GM19328 (cell line): ENCODE measurements around the gene EDC3.
"Not testable (repeated sequence)": the region's sequence is repeated elsewhere in the genome, so short reads cannot be mapped to it uniquely, and the experiment has no call there.

Experiments
- ATAC-seq: cut with Tn5 transposase; IDR thresholded peaks from one replicate; pipeline ENCODE4 v1.9.1; 2021; ENCODE audit warnings: mild to moderate bottlenecking, moderate library complexity; ENCODE audit not compliant: unreplicated experiment

The EDC3 gene

GRCh38 chr15:74695597-74696397 lies at the start of gene EDC3:
Gene EDC3 (minus strand): TSS chr15:74696024. CDS start chr15:74675124, 20,900 bp downstream.
- ATAC-seq = no peak

DNA sequence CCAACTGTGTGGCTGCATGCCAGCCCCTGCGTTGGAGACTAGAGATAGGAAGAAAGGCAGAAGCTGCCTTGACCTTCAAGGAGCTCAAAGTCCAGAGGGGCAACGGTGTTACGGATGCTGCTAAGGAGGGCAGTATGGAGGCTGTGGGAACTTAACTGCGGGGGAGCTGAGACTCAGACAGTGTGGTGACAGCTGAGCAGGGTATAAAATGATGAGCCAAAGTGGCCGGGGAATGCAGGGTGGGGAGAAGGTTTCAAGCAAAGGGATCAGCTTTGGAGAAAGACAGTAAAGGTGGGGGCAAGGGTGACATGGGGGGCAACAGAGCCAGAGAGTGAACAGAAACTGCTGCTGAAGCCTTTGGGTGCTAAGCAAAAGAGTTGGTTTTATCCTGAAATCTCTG lies 46.6 kb upstream of the EDC3 start:
- ATAC-seq = no peak

DNA sequence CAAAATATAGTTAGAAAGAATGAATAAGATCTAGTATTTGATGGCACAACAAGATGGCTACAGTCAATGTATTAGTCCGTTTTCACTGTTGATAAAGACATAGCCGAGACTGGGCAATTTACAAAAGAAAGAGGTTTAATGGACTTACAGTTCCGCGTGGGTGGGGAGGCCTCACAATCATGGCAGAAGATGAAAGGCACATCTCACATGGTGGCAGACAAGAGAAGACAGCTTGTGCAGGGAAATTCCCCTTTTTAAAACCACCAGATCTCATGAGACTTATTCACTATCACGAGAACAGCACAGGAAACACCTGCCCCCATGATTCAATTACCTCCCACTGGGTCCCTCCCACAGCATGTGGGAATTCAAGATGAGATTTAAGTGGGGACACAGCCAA lies 42.4 kb upstream of the EDC3 start:
- ATAC-seq = not testable (repeated sequence)

DNA sequence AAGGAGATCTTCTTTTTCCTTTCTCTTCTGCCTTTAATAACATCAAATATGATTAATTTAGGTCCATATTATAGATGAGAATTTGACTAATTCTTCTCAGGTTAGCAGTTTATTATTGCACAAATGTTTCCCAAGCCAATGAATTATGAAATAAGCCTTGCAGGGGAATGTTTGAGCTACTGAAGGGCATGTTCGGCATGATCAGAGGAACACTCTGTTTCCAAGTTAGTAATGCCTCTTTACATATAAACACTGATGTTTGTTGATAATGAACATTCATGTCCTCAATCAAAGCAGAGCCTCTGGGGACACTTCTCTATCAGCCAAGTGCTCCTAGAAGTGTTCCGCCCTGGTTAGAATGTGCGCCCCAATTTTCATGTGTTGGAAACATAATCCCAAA lies 39.5 kb upstream of the EDC3 start:
- ATAC-seq = no peak

GRCh38 chr15:74733269-74733668 lies 37.4 kb upstream of the EDC3 start:
- no peak for ATAC-seq

DNA sequence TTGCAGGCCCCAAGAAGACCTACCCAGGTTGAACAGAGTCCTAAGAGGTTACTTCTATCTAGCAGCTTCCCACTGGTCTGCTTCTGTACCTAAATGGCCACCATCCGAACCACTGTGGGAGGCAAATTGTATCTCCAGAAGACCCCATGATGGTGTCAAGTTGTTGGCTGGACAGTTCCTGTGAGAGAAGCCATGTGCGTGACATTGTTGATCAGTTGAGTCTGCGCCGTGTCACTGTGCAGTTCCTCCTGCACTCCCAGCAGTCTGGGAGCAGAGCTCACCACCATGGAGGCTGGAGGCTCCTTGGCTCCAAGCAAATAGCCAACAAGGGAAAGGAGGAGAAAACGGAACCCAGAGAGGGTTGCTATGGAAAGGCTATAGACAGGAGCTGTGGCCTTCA lies 37.0 kb upstream of the EDC3 start:
- ATAC-seq = no peak

- no peak for ATAC-seq
Observed at GRCh38 chr15:74730619-74731316, 34.9 kb upstream of the EDC3 start.

- not testable (repeated sequence) for ATAC-seq
Observed at GRCh38 chr15:74729372-74729771, 33.5 kb upstream of the EDC3 start.

DNA sequence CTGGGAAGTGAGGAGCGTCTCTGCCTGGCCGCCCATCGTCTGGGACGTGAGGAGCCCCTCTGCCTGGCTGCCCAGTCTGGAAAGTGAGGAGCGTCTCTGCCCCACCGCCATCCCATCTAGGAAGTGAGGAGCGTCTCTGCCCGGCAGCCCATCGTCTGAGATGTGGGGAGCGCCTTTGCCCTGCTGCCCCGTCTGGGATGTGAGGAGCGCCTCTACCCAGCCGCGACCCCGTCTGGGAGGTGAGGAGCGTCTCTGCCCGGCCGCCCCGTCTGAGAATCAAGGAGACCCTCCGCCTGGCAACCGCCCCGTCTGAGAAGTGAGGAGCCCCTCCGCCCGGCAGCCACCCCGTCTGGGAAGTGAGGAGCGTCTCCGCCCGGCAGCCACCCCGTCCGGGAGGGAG lies 32.9 kb upstream of the EDC3 start:
- ATAC-seq = not testable (repeated sequence)

DNA sequence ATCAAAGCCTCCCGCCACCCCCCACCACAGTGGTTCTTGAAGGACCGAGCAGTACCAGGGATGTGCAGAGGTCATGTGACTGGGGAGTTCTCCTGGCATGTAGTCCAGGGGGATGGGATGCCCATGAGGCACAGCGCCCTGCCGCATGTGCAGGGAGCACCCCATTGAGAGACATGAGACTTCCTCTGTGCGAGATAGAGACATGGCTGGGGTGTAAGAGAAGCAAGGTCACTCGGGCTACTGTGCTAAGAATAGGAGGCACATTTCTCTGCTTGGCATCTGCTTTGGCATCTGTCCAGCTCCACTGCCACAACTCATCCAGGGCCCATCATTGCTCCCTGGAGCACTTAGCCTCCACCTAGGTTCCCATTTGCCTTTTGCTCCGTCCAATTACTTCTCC lies 31.9 kb upstream of the EDC3 start:
- no peak for ATAC-seq

DNA sequence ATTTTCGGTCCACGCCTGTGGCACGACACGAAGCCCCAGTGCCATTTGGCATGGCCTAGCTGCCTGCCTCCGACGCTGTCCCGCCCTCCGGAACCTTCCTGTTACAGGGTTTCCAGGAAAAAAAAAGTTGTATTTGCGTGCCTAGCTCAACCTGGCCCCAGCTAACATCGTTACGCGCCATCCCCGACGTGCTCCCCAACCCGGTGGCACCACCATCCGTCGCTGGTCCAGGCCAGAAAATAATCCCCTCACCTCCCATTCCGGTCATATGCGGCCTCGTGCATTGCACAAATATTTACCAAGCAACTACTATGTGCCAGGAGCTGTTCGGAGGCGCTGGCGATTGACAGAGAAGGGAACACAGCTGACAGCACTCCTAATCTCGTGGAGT lies 30.9 kb upstream of the EDC3 start:
- no peak for ATAC-seq

GRCh38 chr15:74725845-74726773 lies 30.3 kb upstream of the EDC3 start:
- ATAC-seq = no peak

DNA sequence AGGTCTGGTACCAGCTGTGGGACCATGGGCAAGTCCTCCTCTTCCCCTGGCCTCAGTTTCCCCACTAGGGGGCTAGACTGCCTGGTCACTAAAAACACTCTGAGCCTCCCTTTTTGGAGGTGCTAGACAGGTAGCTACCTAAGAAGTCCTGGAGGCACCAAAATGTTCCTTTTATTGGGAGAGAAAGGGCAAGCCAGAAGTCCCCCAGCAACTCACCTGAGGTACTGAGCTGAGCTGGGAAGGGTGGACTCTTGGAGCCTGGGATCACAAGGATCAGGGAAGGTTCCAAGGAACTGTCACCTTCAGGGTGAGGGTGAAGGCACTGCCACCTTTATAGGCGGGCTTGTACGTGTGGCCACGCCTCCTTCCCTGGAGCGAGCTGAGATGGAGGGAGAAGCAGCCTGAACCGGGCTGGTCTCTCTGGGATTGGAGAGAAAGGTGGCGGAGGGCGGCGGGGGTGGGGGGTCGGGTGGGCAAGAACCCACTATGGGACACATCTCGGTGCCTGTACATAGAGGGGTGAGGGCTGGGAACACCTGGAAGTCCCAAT lies 29.5 kb upstream of the EDC3 start, which contains the start of gene CYP1A1:
CYP1A1 (minus strand) TSS at position 304 of the 550 bp plus-strand sequence. CDS start 2,431 bp downstream, outside the sequence.
- no peak for ATAC-seq

DNA sequence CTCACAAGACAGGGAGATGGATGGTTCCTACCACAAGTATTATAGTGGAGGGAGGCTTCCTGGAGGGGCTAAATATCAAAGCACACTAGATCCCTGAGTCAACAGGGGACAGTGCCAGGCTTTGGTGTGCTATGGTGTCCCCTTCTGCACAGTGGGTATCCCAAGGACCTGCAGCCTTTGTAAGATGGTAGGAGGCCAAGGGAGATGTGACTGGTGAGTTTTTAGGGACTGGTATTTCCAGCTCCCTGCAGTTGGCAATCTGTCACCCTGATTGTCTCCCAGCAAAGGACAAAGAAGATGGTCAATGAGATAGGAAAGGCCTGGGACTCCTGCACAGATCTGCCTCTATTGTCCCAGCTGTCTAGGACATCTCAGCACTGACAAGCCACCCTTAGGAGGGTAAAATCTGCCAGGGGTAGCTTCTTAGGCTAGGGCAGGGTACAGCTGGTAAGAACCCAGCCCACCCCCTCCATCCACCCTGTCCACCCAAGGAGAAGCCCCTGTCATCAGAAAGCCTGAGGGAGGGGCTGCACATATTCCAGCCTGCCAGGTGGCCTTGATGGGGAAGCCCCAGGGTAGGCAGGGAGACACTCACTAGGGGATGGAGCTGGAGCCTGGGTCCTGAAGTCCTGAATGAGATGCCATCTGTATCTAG lies 28.9 kb upstream of the EDC3 start:
- no peak for ATAC-seq

DNA sequence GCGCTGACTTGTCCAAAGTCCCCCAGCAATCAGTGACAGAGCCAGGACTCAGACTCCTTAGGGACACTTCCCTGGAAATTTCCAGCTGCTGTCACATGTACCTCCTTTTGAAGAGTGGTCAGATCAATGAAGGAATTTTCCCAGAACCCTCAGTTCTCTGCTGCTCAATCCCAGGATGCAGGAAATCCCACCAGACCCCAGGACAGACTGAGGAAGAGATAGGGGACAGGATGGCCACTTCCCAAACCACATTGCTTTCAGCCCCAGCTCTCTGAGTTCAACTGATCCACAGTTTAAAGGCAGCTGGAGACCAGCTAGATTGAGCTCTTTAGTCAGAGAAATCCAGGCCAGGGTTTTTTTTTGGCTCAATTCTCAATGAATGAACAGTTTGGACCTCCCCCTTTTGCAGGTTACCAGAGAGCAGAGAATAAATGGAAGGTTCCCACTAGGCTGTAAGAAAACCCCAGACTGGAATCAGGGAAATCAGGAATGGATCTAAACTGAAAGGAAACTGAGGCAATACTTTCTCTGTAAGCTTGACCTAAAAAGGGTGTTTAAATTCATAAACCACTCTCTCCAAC lies 28.0 kb upstream of the EDC3 start:
- no peak for ATAC-seq

GRCh38 chr15:74723187-74723586 lies 27.4 kb upstream of the EDC3 start:
- ATAC-seq = no peak

GRCh38 chr15:74722591-74722990 lies 26.8 kb upstream of the EDC3 start:
- no peak for ATAC-seq

DNA sequence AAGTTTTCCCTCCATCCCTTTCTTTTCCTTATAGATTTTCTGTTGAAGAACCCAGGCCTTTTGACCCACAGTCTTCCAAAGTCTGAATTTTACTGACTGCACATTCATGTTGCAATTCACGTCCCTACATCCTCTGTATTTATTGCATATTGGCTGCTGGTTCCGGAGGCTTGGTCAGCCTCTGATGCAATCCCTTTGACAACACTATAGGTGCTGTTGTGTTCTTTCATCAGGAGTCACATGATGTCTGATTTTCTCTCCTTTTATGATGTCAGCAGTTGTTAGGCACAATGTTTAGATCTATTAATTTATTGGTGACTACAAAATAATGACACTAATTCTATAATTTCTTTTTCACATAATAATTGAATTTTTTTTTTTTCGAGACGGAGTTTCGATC lies 20.8 kb upstream of the EDC3 start:
- ATAC-seq = no peak

GRCh38 chr15:74712311-74712710 lies 16.5 kb upstream of the EDC3 start:
- no peak for ATAC-seq
